ENCODE measurements around the gene PDCL2. TPM values are rescaled to one million over a fixed set of nuclear protein-coding genes. Genes with fewer than 3 reads are reported as not detected.

PDCL2 gene
- total RNA-seq, 1 experiment from 2014 or later, result not detected

DNA sequence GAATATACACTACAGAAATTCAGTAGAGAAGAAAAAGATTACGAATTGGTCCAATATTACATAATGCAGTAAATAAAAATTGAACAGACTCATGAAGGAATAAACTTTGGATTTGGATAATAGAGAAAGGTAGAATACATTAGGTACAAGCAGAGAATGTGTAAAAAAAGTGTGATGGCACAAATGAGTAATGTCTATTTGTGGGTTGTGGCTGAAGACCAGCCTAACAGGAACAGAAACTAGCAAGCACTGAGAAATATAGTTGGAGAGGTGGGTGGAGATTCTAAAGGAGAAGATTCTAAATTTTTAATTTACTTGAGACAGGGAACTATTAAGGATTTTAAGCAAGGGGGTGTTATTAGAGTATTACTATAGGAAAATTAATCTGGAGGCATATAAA lies 30.2 kb downstream of the PDCL2 start:
- Histone ChIP-seq H2AK5ac (ENCODE audit: insufficient read length, low read length) (no peak overlapping the region), H3K79me1 (ENCODE audit: insufficient read depth, low read depth, low read length, poor library complexity, severe bottlenecking) (no peaks in the 10 kb centered on the region), H3K14ac (ENCODE audit: insufficient read depth, low read length) (no peak overlapping the region), H3K23ac (ENCODE audit: insufficient read length, low read depth, low read length) (no peak overlapping the region), H3K79me2 (ENCODE audit: insufficient read depth, low read length) (no peaks in the 10 kb centered on the region), H2AFZ (ENCODE audit: low read length) (no peak overlapping the region), H3K9me3 (ENCODE audit: control insufficient read depth, low read depth, low read length) (no peaks in the 10 kb centered on the region), H3K18ac (ENCODE audit: insufficient read length, low read depth, low read length) (no peak overlapping the region), H3K56ac (ENCODE audit: insufficient read length, low read depth, low read length) (no peak overlapping the region), H4K91ac (ENCODE audit: insufficient read length, low read depth, low read length) (no peak overlapping the region), H3K23me2 (ENCODE audit: insufficient read length, low read depth, low read length, poor library complexity, severe bottlenecking) (no peaks in the 10 kb centered on the region), H2BK120ac (ENCODE audit: low read depth, low read length, poor library complexity, severe bottlenecking) (no peak overlapping the region), H4K8ac (replicated peaks; ENCODE audit: insufficient read length, low read depth, low read length) (no peak overlapping the region), H2BK12ac (ENCODE audit: insufficient read length, low read depth, low read length) (no peak overlapping the region), H3K4me2 (ENCODE audit: insufficient read depth, insufficient read length, low read length) (no peak overlapping the region), H3K27me3 (ENCODE audit: insufficient read depth, low read length) (no peaks in the 10 kb centered on the region), H3K27ac (ENCODE audit: insufficient read length, low read depth, low read length) (no peak overlapping the region), H3K4ac (ENCODE audit: low read depth, low read length) (no peak overlapping the region), H2BK20ac (ENCODE audit: low read depth, low read length, poor library complexity, severe bottlenecking) (no peak overlapping the region), H2BK5ac (ENCODE audit: insufficient read length, low read length) (no peak overlapping the region), H3K4me1 (ENCODE audit: insufficient read depth, low read length) (no peaks in the 10 kb centered on the region), H2BK15ac (ENCODE audit: low read depth, low read length) (no peak overlapping the region), H4K20me1 (ENCODE audit: control insufficient read depth, insufficient read depth, insufficient read length) (no peaks in the 10 kb centered on the region), H3K9ac (ENCODE audit: extremely low read depth, insufficient read length, low read length) (no peak overlapping the region), H4K5ac (ENCODE audit: insufficient read length, low read depth, low read length) (no peak overlapping the region), H3T11ph (ENCODE audit: low read length) (no peak overlapping the region)
- no peak overlapping the region for H3K27ac Mint-ChIP-seq
- H3K27me3 Mint-ChIP-seq (ENCODE audit: low read depth), result peaks cover 1% of the 10 kb centered on the region; the same call in 1 of the 2 replicates
- no peak for DNase-seq
- H3K4me1 Mint-ChIP-seq, result peaks cover 21 to 22% of the 10 kb centered on the region in 2 experiments
- WGBS (ENCODE audit: extremely low coverage, insufficient read length, low lambda C conversion rate), result no CpG with 5 or more reads among the region's 1 CpG
- TF ChIP-seq, protein P1, sequence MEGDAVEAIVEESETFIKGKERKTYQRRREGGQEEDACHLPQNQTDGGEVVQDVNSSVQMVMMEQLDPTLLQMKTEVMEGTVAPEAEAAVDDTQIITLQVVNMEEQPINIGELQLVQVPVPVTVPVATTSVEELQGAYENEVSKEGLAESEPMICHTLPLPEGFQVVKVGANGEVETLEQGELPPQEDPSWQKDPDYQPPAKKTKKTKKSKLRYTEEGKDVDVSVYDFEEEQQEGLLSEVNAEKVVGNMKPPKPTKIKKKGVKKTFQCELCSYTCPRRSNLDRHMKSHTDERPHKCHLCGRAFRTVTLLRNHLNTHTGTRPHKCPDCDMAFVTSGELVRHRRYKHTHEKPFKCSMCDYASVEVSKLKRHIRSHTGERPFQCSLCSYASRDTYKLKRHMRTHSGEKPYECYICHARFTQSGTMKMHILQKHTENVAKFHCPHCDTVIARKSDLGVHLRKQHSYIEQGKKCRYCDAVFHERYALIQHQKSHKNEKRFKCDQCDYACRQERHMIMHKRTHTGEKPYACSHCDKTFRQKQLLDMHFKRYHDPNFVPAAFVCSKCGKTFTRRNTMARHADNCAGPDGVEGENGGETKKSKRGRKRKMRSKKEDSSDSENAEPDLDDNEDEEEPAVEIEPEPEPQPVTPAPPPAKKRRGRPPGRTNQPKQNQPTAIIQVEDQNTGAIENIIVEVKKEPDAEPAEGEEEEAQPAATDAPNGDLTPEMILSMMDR (conservative IDR thresholded peaks at IDR 0.05), result no peak
- peaks cover 0 to 3% of the 10 kb centered on the region in 2 experiments; a peak in 2 of 5 replicates for H3K9me3 Mint-ChIP-seq
- H3K4me3 Mint-ChIP-seq, result no peak overlapping the region
- H3K36me3 Mint-ChIP-seq (ENCODE audit: insufficient read depth in 1 of 3, low read depth in 3 of 3), result peaks cover 0 to 4% (median 0%) of the 10 kb centered on the region in 3 experiments; a peak in 4 of 7 replicates
